Measurements from ENCODE around the gene CGB2.
"Not testable (repeated sequence)": the region's sequence is repeated elsewhere in the genome, so short reads cannot be mapped to it uniquely, and the experiment has no call there.

The CGB2 gene

GRCh38 chr19:49031642-49032301, at the start of gene CGB2:
TSS of gene CGB2 (plus strand) at chr19:49031890. CDS start at chr19:49032096, 206 bp downstream.
- not testable (repeated sequence) for H3K9me3 ChIP-seq (ENCODE audit: insufficient read depth, low read depth, low read length); H3K4me3 ChIP-seq (ENCODE audit: low read length); H3K4me1 ChIP-seq (ENCODE audit: insufficient read depth, low read length); H3K9ac ChIP-seq (ENCODE audit: low read depth, low read length); H3K27me3 ChIP-seq (ENCODE audit: insufficient read depth, low read length); H3K36me3 ChIP-seq (ENCODE audit: insufficient read depth, low read depth, low read length); H3K27ac ChIP-seq (ENCODE audit: low read length)

GRCh38 chr19:48982280-48982679, 49.4 kb upstream of the CGB2 start:
- Histone ChIP-seq H3K27me3 (ENCODE audit: insufficient read depth, low read length) (no peaks in the 10 kb centered on the region), H3K27ac (ENCODE audit: low read length) (no peak overlapping the region), H3K36me3 (ENCODE audit: insufficient read depth, low read depth, low read length) (peaks cover 50% of the 10 kb centered on the region), H3K4me3 (ENCODE audit: low read length) (no peak overlapping the region), H3K9me3 (ENCODE audit: insufficient read depth, low read depth, low read length) (no peaks in the 10 kb centered on the region), H3K4me1 (ENCODE audit: insufficient read depth, low read length) (no peaks in the 10 kb centered on the region), H3K9ac (ENCODE audit: low read depth, low read length) (no peak overlapping the region)

- Histone ChIP-seq H3K4me1 (ENCODE audit: insufficient read depth, low read length) (no peaks in the 10 kb centered on the region), H3K4me3 (ENCODE audit: low read length) (no peak overlapping the region), H3K27ac (ENCODE audit: low read length) (no peak overlapping the region), H3K27me3 (ENCODE audit: insufficient read depth, low read length) (no peaks in the 10 kb centered on the region), H3K9me3 (ENCODE audit: insufficient read depth, low read depth, low read length) (no peaks in the 10 kb centered on the region), H3K9ac (ENCODE audit: low read depth, low read length) (no peak overlapping the region), H3K36me3 (ENCODE audit: insufficient read depth, low read depth, low read length) (peaks cover 63% of the 10 kb centered on the region)
Measured at GRCh38 chr19:48985711-48986110, 46.0 kb upstream of the CGB2 start.

- Histone ChIP-seq H3K4me3 (ENCODE audit: low read length) (no peak overlapping the region), H3K27me3 (ENCODE audit: insufficient read depth, low read length) (no peaks in the 10 kb centered on the region), H3K4me1 (ENCODE audit: insufficient read depth, low read length) (no peaks in the 10 kb centered on the region), H3K36me3 (ENCODE audit: insufficient read depth, low read depth, low read length) (peaks cover 62% of the 10 kb centered on the region), H3K9me3 (ENCODE audit: insufficient read depth, low read depth, low read length) (no peaks in the 10 kb centered on the region), H3K9ac (ENCODE audit: low read depth, low read length) (no peak overlapping the region), H3K27ac (ENCODE audit: low read length) (no peak overlapping the region)
Measured at GRCh38 chr19:48986211-48986610, 45.5 kb upstream of the CGB2 start.

DNA sequence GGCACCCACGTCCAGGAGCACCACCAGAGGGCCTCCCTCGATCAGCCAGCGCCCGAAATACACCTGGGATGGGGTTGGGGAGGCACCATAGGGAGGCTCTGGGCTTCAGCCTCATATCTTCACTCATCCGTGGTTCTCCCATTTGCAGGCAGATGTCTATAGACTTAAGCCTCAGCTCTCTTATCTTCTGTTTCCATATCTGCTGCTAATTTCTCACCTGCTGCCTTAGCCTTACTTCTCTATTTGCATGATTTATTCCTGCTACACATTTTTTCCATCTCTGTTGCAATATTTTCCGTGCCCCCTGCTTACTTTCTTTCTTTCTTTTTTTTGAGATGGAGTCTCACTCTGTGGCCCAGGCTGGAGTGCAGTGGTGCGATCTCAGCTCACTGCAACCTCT, 44.4 kb upstream of the CGB2 start:
- peaks cover 6% of the 10 kb centered on the region for H3K4me1 ChIP-seq (ENCODE audit: insufficient read depth, low read length)
- H3K4me3 ChIP-seq (ENCODE audit: low read length), result no peak overlapping the region
- H3K9me3 ChIP-seq (ENCODE audit: insufficient read depth, low read depth, low read length), result no peaks in the 10 kb centered on the region
- H3K9ac ChIP-seq (ENCODE audit: low read depth, low read length), result no peak overlapping the region
- H3K27me3 ChIP-seq (ENCODE audit: insufficient read depth, low read length), result no peaks in the 10 kb centered on the region
- no peak overlapping the region for H3K27ac ChIP-seq (ENCODE audit: low read length)
- peaks cover 51% of the 10 kb centered on the region for H3K36me3 ChIP-seq (ENCODE audit: insufficient read depth, low read depth, low read length)

DNA sequence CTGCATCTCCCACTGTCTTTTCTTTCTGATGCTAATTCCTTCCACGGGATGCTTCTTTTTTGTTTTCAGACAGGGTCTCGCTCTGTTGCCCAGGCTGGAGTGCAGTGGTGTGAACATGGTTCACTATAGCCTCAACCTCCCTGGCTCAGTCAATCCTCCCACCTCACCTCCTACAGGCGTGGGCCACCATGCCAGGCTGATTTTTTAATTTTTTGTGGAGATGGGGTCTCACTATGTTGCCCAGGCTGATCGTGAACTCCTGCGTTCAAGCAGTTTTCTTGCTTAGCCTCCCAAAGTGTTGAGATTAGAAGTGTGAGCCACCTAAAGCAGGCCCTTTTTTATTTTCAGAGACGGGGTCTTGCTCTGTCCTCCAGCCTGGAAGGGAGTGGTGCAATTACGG, 43.4 kb upstream of the CGB2 start:
- no peaks in the 10 kb centered on the region for H3K9me3 ChIP-seq (ENCODE audit: insufficient read depth, low read depth, low read length)
- H3K4me1 ChIP-seq (ENCODE audit: insufficient read depth, low read length), result peaks cover 6% of the 10 kb centered on the region
- no peak overlapping the region for H3K9ac ChIP-seq (ENCODE audit: low read depth, low read length)
- no peak overlapping the region for H3K27ac ChIP-seq (ENCODE audit: low read length)
- H3K36me3 ChIP-seq (ENCODE audit: insufficient read depth, low read depth, low read length), result peaks cover 51% of the 10 kb centered on the region
- H3K27me3 ChIP-seq (ENCODE audit: insufficient read depth, low read length), result no peaks in the 10 kb centered on the region
- no peak overlapping the region for H3K4me3 ChIP-seq (ENCODE audit: low read length)

DNA sequence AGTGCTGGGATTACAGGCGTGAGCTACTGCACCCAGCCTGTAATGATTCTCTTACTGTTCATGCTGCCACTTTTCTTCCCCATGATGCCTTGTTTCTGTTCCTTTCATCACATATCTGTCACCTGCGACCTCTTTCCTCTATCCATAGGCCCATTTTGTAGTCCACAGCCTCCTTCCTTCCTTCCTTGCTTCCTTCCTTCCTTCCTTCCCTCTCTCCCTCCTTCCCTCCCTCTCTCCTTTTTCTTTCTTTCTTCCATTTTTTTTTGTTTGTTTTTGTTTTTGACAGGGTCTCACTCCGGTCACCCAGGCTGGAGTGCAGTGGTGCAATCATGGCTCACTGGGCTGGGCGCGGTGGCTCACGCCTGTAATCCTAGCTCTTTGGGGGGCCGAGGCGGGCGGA, 42.8 kb upstream of the CGB2 start:
- Histone ChIP-seq H3K4me1 (ENCODE audit: insufficient read depth, low read length) (peaks cover 6% of the 10 kb centered on the region), H3K4me3 (ENCODE audit: low read length) (no peak overlapping the region), H3K9me3 (ENCODE audit: insufficient read depth, low read depth, low read length) (no peaks in the 10 kb centered on the region), H3K27me3 (ENCODE audit: insufficient read depth, low read length) (no peaks in the 10 kb centered on the region), H3K36me3 (ENCODE audit: insufficient read depth, low read depth, low read length) (peaks cover 49% of the 10 kb centered on the region), H3K27ac (ENCODE audit: low read length) (no peak overlapping the region), H3K9ac (ENCODE audit: low read depth, low read length) (no peak overlapping the region)

- Histone ChIP-seq H3K9me3 (ENCODE audit: insufficient read depth, low read depth, low read length) (no peaks in the 10 kb centered on the region), H3K9ac (ENCODE audit: low read depth, low read length) (no peak overlapping the region), H3K4me1 (ENCODE audit: insufficient read depth, low read length) (peaks cover 6% of the 10 kb centered on the region), H3K27ac (ENCODE audit: low read length) (no peak overlapping the region), H3K27me3 (ENCODE audit: insufficient read depth, low read length) (no peaks in the 10 kb centered on the region), H3K4me3 (ENCODE audit: low read length) (no peak overlapping the region), H3K36me3 (ENCODE audit: insufficient read depth, low read depth, low read length) (peaks cover 46% of the 10 kb centered on the region)
Measured at GRCh38 chr19:48989701-48990291, 41.9 kb upstream of the CGB2 start.

- no peaks in the 10 kb centered on the region for H3K27me3 ChIP-seq (ENCODE audit: insufficient read depth, low read length)
- peaks cover 40% of the 10 kb centered on the region for H3K36me3 ChIP-seq (ENCODE audit: insufficient read depth, low read depth, low read length)
- H3K4me1 ChIP-seq (ENCODE audit: insufficient read depth, low read length), result peaks cover 6% of the 10 kb centered on the region
- no peak overlapping the region for H3K9ac ChIP-seq (ENCODE audit: low read depth, low read length)
- H3K27ac ChIP-seq (ENCODE audit: low read length), result no peak overlapping the region
- no peaks in the 10 kb centered on the region for H3K9me3 ChIP-seq (ENCODE audit: insufficient read depth, low read depth, low read length)
- no peak overlapping the region for H3K4me3 ChIP-seq (ENCODE audit: low read length)
Measured at GRCh38 chr19:48990400-48990799, 41.3 kb upstream of the CGB2 start.

DNA sequence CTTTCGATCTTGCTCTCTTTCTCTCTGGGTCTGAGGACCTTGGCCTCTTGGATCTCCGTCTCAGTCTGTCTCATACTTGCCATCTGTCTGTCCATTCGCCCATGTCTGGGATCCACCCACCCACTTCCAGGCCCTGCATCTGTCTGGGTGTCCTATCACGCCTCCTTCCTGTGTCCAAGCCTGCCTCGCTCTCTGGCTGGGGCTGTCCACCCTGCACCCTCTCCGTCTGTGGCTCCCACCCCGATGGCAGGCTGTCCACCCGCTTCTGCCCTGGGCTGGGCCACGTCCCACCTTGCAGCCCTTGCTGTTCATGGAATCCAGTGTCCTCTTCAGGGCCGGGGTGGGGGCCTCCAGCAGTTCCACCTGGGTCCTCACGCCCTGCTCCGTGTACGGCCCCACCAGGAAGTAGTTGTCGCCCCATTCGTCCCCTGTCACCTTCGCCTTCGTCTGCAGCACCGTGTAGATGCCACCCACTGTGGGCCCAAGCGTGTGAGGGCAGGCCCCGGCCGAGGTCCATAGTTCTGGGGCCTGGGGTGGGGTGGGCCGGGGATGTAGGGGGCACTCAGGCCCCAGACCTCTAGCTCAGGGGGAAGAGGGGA, 40.6 kb upstream of the CGB2 start:
- Histone ChIP-seq H3K27ac (ENCODE audit: low read length) (no peak overlapping the region), H3K27me3 (ENCODE audit: insufficient read depth, low read length) (no peaks in the 10 kb centered on the region), H3K9ac (ENCODE audit: low read depth, low read length) (no peak overlapping the region), H3K4me1 (ENCODE audit: insufficient read depth, low read length) (peaks cover 6% of the 10 kb centered on the region), H3K36me3 (ENCODE audit: insufficient read depth, low read depth, low read length) (peaks cover 33% of the 10 kb centered on the region), H3K9me3 (ENCODE audit: insufficient read depth, low read depth, low read length) (no peaks in the 10 kb centered on the region), H3K4me3 (ENCODE audit: low read length) (no peak overlapping the region)

DNA sequence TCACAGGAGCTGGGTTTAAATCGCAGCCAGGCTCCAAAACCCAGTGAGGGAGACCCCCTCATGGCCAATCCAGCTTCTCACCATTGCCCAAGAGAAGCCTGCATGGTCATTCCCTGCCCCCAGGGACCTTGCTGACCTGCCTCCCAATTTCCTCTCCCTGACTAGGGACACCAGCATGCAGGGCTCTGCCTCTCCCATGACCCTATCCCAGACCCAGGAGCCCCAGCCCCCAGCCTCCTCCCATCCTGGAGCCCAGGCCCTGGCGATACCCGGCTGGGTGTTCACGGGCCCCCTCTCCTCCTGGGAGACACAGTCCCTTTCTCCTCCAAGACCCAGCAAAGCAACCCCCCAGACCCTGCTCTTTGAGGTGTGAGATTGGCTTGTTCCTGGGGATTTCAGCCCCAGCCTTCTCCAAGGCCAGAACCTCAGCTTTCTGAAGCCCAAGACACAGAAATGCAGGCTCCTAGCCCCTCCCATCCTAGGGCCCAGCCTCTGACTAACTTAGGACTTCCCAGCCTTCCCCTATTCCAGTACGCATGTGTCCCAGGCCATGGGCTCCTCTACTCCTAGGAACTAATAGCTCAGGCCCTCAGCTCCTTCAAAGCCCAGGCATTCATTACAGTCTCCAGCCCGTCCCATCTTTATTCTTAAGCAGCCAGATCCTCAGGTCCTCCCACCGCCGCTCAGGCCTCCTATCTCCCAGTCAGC, 39.7 kb upstream of the CGB2 start:
- Histone ChIP-seq H3K27me3 (ENCODE audit: insufficient read depth, low read length) (no peaks in the 10 kb centered on the region), H3K9me3 (ENCODE audit: insufficient read depth, low read depth, low read length) (no peaks in the 10 kb centered on the region), H3K27ac (ENCODE audit: low read length) (no peak overlapping the region), H3K4me1 (ENCODE audit: insufficient read depth, low read length) (peaks cover 6% of the 10 kb centered on the region), H3K36me3 (ENCODE audit: insufficient read depth, low read depth, low read length) (peaks cover 24% of the 10 kb centered on the region), H3K4me3 (ENCODE audit: low read length) (peak overlapping the region; percentile 98), H3K9ac (ENCODE audit: low read depth, low read length) (peak overlapping the region; percentile 95)

Data from iPS-20b (cell line).